Erythroblast (primary cell): Measurements from ENCODE around the gene PSMD4.

ENCODE experiments used
- GATA1 ChIP-seq: IDR thresholded peaks from 2 replicates; pipeline ENCODE4 v1.6.1; 2011; ENCODE audit warnings: low read depth, mild to moderate bottlenecking, control low read depth, low read length, moderate library complexity
- POLR2A ChIP-seq: IDR thresholded peaks from 2 replicates; pipeline ENCODE4 v1.6.1; 2011; ENCODE audit warnings: mild to moderate bottlenecking, low read length

DNA sequence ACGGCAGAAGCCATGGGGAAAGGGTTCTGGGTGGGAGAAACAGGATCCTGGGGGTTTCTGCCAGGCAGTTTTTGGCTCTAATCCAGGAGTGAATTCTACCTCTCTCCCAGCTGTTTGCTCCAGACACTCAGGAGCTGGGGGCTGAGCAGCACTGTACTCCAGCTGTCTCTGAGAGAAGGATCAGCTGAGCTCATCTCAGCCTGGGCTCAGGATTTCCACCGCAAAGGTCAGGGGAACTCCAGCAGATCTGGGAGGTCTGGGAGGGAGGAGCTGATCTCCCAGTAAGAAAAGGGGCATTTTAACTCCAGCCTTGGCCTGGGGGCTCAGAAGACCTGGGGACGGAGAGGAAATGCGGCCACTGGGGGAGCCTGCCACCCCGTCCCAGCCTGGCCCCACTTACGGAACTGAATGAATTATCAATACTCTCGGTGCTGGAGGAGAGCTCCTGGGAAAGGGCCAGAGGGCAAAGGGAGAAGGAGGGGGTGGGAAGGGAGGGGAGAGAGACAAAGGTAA is 55.3 kb downstream of the PSMD4 start:
- TF ChIP-seq POLR2A (no peak), GATA1 (no peak)
